ENCODE data around the gene FBXO28. TPM values are rescaled to one million over a fixed set of nuclear protein-coding genes. Genes with fewer than 3 reads are reported as not detected.

FBXO28 gene
- total RNA-seq, 4 donors from 2014 or later = 26.6 to 46.8 (median 28.8) TPM

DNA sequence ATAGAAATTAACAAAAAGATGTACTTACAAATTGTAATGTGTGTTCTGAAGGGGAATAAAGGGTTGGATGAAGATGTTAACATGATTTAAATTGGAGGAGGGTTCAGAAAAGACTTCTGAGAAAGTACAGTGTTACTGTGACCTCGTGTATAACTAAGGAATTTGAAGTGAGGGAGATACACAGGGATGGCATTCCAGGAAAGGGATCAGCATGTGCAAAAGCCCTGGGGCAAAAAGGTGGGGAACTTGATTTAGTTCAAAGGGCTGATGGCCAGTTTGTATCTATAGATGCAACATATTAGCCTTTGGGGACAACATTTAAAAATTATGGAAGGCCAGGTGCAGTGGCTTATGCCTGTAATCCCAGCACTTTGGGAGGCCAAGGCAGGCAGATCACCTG lies 35.8 kb downstream of the FBXO28 start:
- TF ChIP-seq, protein P1, sequence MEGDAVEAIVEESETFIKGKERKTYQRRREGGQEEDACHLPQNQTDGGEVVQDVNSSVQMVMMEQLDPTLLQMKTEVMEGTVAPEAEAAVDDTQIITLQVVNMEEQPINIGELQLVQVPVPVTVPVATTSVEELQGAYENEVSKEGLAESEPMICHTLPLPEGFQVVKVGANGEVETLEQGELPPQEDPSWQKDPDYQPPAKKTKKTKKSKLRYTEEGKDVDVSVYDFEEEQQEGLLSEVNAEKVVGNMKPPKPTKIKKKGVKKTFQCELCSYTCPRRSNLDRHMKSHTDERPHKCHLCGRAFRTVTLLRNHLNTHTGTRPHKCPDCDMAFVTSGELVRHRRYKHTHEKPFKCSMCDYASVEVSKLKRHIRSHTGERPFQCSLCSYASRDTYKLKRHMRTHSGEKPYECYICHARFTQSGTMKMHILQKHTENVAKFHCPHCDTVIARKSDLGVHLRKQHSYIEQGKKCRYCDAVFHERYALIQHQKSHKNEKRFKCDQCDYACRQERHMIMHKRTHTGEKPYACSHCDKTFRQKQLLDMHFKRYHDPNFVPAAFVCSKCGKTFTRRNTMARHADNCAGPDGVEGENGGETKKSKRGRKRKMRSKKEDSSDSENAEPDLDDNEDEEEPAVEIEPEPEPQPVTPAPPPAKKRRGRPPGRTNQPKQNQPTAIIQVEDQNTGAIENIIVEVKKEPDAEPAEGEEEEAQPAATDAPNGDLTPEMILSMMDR (IDR thresholded peaks at IDR 0.05; ENCODE audit: low read depth) = no peak

DNA sequence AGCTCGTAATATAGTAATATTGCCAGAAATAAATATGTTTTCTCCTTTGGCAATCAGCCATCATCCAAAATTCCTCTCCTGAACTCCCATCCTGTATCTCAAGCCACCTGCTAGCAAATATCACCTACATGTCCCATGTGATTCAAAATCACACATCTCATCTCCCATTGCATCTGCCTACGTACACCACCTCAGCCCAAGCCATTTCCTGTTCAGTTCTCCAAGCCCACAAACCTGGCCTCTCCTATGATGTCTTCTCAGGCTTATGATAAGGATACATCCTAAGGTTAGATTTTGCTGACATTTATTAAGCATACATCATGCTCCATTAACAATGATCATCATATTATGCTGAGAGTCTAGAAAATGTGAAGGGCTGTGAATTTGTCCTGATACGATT lies 37.2 kb downstream of the FBXO28 start:
- TF ChIP-seq, protein P1 (IDR thresholded peaks at IDR 0.05; ENCODE audit: low read depth) = no peak

DNA sequence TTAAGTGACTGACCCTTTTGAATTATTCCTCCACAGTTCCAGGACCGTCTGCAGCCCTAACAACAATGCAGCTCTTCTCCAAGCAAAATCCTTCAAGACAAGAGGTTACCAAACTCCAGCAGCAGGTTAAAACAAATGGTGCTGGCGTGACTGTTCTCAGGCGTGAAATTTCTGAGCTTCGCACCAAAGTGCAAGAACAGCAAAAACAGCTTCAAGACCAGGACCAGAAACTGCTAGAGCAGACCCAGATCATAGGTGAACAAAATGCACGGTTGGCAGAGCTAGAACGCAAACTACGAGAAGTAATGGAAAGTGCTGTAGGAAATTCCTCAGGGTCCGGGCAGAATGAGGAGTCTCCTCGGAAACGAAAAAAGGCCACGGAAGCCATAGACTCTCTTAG lies 43.4 kb downstream of the FBXO28 start:
- TF ChIP-seq, protein P1 (IDR thresholded peaks at IDR 0.05; ENCODE audit: low read depth) = no peak

DNA sequence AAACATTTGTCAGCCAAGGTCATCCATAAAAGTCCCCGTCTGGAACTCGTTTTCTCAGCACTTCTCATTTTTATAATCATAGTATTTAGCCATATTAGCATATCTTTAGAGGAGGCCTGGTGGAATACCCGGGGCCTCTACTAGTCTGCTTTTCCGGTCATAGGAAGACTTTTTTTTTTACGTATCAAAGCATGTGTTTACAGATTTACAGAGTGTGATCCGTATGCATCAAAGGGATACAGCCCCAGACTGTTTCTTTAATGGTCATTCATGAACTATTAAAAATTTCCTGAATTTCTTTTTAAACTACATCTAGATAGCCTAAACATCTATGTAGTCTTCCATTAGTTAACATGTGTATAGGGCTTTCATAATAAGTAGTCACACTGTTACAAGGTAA lies 45.6 kb downstream of the FBXO28 start:
- TF ChIP-seq, protein P1 (IDR thresholded peaks at IDR 0.05; ENCODE audit: low read depth) = no peak

DNA sequence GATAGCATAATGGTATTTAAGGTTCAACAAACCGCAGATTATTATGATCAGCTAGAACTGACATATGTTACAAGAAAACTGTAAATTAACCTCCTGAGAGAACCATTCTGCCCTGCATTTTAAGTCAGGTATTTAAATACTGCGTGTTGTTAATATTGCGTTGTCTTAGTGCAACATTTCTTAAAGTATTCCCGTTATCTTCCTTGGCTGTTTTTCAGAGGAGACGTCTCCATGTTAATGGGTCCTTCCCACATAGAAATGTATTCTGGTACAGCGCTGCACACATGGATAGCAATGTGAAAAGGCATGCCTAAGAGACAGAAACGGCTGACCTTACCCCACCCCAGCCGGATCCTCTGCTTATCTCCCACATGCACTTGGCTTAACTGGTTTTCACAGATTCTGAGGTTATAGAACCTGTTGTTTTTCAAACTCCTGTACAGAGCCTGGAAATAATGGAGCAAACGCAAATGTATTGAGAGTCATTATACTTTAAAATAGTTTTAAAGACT lies 46.3 kb downstream of the FBXO28 start:
- TF ChIP-seq, protein P1 (IDR thresholded peaks at IDR 0.05; ENCODE audit: low read depth) = no peak

DNA sequence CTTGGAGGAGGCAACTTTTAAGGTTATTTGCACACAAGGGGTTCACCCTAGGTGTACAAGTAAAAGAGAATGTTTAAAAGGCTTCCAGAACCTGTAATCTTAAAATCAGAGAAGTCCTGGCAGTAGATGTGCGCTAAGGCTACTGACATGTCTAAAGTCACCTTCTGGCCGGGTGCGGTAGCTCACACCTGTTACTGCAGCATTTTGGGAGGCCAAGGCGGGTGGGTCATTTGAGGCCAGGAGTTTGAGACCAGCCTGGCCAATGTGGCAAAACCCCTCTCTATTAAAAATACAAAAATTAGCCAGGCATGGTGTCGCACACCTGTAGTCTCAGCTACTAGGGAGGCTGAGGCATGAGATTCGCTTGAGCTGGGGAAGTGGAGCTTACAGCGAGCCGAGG lies 48.9 kb downstream of the FBXO28 start:
- TF ChIP-seq, protein P1 (IDR thresholded peaks at IDR 0.05; ENCODE audit: low read depth) = no peak

DNA sequence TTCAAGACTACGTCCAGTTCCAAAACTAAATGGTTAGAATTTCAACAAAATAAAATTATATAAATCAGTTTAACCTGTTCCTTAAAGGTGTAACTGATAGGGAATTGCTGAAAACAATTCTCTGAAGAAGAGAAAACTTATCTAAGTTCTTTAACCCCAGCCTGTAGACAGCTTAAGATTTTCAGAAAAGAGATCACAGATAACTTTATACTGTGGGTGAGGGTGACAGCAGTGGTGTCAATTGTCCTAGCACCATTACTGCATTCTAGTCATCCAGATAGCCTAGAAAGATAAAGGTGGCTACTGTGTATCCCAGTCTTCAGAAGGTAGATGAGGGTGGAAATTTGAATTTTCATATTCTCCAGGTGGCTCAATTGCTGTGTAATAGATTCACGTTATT lies 49.4 kb downstream of the FBXO28 start:
- TF ChIP-seq, protein P1 (IDR thresholded peaks at IDR 0.05; ENCODE audit: low read depth) = no peak
